HG02763 (cell line): ENCODE data around the gene PAQR7.

Experiments
- ATAC-seq: cut with Tn5 transposase; IDR thresholded peaks from one replicate; pipeline ENCODE4 v1.9.1; 2021; ENCODE audit warnings: mild to moderate bottlenecking, moderate library complexity; ENCODE audit not compliant: unreplicated experiment

PAQR7 gene

DNA sequence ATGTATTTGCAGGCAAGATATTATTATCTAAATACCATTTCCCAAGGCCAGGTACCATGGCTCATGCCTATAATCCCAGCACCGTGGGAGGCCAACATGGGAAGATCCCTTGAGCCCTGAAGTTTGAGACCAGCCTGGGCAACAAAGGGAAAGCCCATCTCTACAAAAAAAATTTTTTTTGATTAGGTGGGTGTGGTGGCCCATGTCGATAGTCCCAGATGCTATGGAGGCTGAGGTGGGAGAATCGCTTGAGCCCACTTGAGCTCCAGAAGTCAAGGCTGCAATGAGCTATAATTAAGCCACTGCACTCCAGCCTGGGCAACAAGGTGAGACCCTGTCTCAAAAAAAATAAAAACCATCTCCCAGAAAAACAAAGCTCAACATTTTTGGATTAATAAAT lies 28.5 kb upstream of the PAQR7 start:
- ATAC-seq, result no peak

DNA sequence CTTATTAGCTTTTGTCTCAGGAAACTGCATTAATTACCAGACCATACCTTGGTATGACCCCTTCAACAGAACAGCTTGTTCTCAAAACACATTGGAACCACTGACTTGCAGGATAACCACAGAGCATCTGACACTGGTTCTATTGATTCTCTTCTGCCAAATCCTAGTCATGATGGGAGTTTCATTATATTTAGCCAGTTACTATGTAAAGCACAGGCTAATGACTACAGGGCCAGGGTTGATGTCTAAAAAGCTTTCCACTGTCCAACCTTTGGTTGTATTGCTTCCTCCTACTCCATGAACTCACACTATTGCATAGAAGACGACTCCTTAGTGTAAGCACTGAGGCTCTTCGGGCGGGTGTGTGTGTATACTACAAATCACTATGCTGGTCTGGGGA lies 27.0 kb upstream of the PAQR7 start:
- no peak for ATAC-seq

DNA sequence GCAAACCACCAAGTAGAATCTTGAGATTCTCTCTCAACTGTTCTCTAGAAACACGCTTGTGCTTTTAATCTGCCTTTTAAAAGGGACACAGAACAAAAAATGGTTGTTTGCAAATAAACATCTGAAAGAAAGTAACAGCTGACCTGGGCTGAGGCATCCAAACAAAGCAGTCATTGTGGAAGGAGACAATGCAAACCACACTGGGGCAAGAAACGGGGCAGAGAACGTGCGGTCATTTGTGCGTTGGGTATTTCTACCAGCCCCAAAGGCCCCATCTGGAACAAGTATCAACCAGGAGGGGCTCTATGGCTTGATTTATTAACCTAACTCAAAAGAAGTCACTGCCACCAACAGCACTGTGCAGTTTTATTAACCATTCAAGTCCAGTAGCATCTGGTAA lies 24.7 kb upstream of the PAQR7 start:
- no peak for ATAC-seq

DNA sequence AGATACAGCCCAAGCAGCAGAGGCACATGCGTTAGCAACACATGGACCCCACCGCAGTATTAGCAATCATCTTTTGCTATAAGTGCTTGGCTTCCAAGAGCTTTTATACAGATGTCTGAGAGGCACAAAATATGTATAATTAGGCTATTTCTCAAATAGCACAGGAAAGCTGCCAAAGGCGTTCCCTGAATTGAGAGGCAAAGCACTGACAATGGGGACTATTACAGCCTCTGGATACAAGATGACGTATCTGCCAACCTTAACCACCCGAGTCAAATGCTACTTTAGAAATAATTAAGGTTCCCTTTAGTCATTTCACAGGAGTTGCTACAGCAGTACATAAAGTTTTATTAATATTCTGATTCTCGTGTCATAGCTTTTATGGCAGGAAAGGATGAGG lies 24.3 kb upstream of the PAQR7 start:
- ATAC-seq, result no peak

DNA sequence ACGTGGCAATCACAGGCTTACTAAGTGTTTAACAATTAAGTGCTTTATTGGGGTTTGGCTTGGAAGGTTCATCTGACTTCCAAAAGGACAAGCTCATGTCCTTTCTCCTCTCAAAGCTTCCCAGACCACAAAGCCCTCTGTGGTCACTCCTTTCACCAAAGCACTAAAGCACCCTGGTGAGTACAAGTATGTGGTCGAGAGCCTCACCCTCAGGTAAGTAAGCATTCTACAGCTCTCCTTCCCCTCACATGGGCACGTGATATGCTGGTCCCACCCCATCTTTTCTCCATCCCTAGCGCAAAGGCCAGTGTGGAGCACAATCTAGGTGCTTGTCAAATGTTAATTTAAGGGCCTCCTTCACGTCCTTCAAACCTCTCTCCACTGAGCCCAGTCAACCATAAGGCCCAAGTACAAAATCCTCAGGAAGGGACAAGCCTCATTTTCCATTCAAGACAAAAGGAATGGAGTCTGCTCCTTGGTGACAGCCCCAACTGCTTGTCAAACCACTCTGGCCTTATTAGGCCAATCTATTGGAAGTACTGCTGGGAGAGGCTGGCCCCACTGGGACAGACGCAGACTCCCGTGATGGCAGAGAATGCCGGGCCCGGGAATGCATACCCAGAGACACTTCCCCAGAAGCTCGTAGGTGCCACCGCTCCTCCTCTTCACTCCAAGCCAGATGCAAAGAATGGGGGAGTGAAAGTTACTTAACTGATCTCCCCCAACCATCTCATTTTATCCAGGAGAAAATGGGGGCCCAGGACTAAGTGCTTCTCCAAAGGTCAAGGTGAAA lies 22.9 kb upstream of the PAQR7 start:
- ATAC-seq, result no peak

DNA sequence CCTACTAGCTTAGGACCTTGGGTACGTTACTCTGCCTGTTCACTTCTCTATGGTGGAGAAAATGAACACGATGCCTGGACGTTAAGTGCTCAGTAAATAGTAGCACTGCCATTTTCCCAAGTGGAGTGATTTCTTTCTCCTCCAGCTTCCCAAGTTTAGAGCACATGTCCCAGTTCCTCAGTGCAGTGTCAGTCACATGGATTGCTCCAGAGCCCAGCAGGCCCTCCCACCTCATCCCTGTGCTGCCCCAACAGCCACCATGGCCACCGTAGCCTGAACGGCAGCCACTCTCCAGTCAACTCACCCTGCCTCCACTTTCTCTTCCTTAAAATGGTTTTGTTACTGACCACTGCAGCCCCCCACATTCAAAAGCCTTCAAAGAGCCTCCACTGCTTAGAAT lies 22.2 kb upstream of the PAQR7 start:
- ATAC-seq, result no peak

DNA sequence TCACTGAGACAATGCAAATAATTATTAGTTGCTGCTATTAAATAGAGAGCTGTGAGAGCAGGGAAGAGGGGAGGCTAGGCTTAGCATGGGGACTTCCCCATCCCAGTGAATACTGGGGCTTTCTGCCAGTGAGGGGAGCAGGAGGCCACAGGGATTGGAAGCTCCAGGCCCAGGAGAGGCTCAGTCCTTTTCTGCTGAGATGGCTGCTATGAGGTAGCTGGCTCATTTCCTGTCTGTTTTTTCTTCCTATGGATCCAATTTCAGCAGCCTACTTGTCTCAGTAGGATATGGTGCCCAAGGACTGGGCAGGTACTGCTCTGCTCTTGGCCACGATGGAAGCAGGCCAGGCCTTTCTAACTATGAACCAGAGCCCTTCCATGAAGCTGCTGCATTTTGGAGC lies 20.8 kb upstream of the PAQR7 start:
- ATAC-seq, result no peak

DNA sequence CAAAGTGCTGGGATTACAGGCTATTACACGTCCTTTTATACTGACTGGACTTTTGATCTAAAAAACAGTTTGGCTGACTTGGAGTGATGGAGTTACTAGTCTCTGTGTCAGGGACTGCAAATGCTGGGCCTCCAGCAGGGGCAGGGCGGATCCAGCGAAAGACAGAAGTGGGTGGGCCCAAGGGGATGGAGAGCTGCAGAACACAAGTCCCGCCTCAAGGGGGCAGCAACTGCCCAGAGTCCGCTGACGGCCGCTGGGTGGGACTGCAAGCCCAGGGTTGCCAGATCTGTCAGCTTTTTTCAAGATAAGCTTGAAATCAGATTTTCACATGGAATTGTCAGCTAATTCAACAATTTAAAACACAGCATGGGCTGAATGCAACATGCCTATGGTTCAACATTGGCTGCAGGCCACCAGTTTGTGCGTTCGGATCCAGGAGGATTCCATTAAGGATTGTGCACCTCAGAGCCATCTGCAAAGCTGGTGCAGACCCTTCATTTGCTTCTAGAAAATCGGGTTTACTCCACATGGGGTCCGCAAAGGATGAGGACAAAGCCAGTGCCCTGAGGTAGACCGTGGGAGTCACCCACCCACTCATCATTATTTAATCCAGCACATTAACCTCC lies 20.0 kb upstream of the PAQR7 start:
- peak; percentile 78 for ATAC-seq

DNA sequence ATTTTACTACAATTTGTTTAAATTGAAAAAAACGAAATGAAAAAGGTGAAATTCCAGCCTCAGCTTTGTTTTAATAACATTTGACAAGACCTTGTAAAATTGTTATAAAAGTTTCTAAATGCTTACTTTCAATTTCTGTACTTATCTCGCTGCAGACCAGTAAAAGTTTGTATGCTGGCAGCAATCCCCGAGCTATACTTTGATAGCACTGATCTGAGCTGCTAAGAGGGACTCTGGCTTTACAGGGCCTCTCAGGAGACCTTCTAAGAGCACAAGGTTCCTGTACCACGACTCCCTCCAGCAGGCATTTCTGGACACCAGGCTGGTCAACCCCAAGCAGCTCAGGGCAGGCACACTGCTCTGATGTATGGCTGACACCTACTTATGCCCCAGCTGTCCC lies 17.6 kb upstream of the PAQR7 start:
- no peak for ATAC-seq

DNA sequence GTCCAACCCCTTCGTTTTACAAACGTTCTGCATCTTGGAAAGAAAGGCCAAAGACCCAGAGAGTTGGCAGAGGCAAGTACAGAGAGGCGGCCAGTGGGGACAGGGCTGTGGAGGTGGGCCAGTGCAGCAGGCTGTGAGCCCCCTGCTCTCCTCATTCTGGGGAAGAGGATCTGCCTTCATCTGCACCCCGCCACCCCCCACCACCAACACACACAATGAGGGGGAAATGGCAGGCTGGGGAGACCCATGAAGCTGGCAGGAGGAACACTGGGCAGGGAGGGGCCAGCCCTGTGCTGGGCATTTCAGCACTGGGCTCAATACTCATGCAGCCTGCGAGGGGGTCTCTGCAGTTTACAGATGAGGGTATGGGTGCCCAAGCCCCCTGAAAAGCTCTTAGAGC lies 16.1 kb upstream of the PAQR7 start:
- ATAC-seq, result no peak

DNA sequence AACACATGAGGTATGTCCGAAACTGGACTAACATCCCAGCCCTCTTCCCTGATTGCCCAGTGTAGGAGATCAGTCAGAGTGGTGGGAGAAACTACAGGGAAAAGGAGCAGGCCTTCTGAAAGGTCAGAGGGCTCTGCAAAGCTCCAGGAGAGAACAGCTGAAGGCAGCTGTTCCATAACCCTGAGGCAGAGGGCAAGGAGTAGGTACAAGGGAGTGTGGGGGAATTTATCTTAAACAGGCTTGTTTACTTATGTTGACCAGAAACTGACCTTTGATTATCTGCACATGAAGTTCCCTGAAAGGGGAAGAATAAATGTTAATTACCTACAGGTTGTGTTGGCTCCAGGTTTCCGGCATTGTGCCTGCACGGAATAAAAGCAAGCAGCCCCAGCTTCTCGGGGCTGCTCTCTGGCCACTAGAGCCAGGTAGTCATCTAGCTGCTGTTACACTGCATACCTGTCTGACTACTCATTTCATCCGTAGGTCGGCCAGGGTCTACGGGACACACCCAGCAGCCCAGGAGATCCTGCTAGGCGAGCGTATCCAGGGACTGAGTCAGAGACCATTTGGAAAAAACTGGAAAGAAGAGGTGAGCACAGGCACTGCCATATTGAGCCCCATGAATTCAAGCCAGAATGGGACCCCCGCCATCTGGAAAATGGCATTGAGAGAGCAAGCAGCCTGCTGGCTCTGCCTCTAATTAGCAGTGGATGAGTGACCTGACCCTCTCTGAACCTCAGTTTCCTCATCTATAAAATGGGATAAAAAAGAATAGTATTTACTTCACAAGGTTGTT lies 14.9 kb upstream of the PAQR7 start:
- ATAC-seq, result no peak

DNA sequence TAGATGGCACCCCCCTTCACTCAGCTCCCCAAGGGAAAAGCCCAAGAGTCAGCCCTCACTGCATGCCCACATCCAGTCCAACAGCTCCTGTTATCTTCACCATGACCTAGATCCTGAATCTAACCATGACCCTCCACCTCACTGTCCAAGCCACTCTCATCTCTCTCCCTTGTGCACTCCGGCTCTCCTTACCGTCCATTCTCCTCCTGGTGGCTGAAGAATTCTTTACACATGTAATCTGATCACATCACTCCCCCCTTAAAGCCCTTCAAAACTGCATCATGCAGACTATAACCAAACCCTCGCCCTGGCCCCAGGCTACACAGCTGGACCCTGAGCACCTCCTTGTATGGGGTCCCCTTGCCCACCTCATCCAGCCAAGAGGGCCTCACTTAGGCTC lies 14.0 kb upstream of the PAQR7 start:
- ATAC-seq, result no peak

DNA sequence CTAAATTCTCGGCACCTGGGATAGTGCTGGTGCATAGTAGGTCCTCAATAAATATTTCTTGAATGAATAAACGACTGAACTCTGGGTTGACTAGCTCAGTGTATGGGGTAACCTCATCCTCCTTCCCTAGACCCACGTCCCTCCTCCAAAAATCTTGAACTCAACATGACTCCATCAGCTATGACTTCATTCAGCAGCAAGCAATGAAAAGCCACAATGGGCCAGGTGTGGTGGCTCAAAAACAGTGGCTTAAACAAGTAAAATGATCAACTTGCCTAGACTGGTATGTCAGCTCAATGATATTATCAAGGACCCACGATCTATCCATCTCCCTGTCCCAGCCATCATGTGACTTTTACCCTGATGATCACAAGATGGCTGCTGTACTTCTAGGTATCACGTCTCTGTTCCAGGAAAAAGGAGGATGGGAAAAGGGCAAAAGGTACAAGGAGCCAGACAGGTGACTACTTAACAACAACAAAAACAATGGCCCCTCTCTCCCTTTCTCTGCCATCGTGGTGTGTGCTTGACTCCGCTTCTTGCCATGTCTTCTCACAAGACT lies 13.0 kb upstream of the PAQR7 start:
- no peak for ATAC-seq

DNA sequence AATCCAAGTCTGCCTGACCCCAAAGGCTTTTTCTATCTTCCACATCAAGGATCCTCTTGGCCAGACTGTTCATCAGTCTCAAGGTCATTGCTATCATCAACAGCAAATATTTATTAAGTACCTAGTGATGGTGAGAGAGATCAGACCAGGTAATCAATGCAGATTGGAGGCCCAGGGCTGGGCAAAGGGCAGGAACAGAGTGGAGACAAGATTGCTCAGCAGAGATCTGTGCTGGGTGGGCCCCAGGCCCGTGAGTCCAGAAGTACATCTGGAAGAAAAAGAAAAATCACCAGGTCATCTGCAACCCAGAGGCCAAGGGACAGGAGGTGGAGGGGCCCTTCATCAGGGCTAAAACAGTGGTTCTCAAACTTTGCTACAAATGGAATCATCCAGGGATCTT lies 10.1 kb upstream of the PAQR7 start:
- ATAC-seq, result no peak

DNA sequence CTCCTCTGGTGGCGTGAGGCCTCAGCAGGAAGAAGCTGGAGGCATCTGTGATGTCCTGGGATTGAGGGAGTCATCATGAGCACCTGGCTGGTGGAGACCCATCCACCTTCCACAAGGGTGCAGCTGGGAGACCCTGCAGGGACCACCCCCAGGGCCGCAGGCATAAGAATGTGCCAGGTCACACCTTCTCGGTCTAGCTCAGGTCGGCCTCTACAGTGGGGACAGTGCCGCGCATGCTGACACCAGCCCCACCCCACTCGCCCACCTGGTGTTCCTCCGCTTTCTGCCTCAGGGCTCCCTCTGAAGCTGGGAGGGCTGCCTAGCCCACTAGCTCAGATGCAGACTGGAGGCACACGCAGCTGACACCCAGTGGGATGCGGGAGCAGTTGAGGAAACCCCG lies 5.8 kb upstream of the PAQR7 start:
- ATAC-seq, result no peak

DNA sequence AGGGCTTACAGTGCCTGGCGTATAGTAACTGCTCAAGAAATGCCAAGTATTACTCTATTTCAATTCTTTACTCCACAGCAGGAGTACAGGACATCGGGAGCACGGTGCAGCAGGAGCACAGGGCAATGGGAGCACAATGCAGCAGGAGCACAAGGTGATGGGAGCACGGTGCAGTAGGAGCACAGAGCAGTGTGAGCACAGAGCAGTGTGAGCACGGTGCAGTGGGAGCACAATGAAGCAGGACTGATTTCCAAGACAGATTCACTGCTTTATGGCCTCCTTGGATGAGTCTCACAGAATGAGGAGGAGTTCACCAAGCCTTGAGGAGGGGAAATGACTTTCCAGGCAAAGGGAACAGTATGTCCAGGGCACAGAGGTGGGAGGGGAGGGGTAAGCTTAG lies 5.0 kb upstream of the PAQR7 start:
- ATAC-seq, result no peak

DNA sequence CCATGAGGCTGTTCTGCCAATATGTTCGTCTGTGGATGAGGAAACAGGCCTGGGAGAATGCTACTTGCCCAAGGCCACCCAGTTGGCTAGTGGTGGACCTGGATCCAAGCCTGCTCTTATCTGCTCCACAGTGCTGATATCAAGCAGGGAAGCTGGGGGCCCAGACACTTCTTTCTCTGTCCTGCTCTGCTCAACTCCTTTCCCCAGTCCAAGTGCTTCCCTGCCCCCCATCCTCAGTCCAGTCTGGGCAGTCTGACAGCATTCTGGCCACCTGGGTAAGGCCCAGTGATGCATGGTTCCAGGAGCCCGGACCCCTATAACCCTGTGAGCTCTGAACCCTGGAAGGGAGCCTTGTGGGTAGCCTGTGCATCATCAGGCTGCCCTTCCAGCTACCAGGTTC lies 4.2 kb upstream of the PAQR7 start:
- no peak for ATAC-seq

DNA sequence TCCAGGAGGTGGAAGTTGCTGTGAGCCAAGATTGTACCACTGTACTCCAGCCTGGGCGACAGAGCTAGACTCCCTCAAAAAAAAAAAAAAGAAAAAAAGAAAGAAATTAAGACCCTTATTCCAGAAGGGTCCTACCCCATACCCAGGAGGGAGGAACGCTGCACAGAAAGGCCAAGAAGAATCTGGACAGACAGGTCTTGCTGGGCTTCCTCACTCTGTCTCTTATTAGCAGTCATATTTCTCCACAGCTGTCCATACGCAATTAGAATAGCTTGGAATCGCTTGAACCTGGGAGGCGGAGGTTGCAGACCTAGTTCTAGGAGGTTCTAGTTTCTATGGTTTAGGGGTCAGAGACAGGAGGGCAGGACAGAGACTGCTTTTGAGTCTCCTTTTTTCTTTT lies 3.2 kb upstream of the PAQR7 start:
- ATAC-seq, result no peak

DNA sequence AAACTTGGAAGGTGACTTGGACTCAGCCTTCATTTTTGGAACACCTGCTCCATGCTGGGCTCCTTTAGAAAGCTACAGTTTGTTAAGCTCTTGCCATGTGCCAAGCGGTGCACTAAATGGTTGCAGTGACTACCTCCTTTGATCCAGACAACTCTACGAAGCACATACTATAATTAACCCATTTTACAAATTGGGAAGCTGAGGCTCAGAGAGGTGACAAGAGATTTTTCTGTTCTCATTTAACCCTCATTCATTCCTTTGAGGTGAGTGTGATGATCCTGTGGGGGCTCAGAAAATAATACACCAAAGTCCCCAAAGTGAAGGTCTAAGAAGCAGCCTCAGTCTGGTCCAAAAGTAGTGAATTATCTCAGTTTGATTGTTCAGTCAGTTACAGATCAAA lies 1.6 kb upstream of the PAQR7 start:
- ATAC-seq, result no peak

DNA sequence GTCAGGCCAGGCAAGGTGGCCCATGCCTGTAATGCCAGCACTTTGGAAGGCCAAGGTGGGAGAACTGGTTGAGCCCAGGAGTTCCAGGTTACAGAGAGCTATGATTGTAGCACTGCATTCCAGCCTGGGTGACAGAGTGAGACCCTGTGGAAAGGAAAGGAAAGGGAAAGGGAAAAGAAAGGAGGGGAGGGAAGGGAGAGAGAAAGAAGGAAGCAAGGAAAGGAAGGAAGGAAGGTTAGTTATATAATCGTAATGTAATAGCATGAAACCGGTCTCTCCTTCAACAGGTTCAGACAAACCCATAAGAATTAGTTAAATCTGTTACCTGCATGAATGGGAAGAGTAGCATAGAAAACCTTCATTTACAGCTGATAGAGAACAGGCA lies 1.2 kb upstream of the PAQR7 start:
- ATAC-seq, result no peak

DNA sequence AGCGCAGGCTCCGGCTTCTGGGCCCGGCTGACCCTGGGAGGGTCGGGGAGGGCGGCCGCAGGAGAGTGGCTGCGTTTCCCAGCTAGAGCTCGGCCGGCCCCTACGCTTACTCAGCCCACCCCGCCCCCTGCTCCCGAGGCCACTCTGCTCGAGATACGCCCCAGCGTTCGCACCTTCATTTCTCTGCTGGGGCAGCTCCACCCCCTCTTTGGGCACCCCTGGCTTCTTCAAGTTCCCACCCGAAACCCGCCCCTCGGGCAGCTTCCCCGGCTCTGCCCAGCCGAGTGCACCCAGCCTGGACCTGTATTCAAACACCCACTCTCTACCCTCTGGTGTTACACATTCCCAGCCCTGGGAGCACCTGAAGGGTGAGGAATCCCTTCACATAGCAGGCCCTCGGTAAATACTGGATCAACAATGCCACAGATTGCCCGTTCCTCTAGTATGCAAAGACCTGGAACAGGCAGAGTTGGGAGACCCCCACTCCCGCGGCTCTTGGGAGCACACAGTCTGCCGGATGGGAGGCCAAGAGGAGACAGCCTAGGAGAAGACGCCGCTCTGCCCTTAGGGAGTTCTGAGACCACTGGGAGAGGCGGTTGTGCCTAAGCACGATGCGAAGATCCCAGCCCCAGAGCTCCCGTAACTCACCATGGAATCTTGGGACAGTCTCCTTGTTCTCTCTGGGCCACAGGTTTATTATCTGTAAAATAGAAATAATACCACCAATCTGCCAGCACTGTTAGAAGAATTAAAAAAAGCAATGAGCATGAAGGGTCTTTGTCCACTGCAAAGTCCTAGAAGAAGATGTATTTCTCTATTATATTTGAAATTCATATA lies 566 bp upstream of the PAQR7 start:
- ATAC-seq, result no peak
